ENCODE data around the gene NHERF1. TPM values are rescaled to one million over a fixed set of nuclear protein-coding genes. Genes with fewer than 3 reads are reported as not detected.

NHERF1 gene
- total RNA-seq, 1 experiment from 2014 or later = 75.0 TPM

DNA sequence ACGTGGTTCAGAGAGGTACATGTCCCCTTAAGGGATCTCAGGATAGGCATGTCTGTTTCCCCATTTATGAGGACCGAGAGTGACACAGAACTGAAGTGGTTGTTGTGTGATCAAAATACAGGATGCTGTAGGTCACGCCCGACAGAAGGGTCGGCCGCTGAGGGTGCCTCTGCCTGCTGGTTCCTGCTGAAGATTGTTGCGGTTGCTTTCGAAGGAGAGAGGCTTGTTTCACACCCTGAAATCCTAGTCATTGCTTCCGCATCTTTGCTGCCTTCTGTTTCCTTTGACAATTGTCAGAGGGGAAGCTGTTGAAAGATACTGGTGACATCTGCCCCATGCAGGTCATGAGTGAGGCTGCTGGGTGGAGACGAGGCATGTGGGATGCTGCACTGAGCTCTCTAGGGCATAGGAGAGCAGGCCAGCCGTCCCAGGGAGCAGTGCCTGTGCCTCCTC is 31.5 kb downstream of the NHERF1 start:
- no peaks in the 10 kb centered on the region for H4K20me1 ChIP-seq (ENCODE audit: low read length)
- no peaks in the 10 kb centered on the region for H3F3A ChIP-seq (ENCODE audit: low read length, unreplicated experiment)
- H3K27ac ChIP-seq (ENCODE audit: low read length) = no peak overlapping the region
- H3K79me2 ChIP-seq (ENCODE audit: low read length) = peaks cover 30% of the 10 kb centered on the region
- peaks cover 20% of the 10 kb centered on the region for H3K4me1 ChIP-seq (ENCODE audit: insufficient read depth, low read length)
- H3K9ac ChIP-seq (ENCODE audit: low read length) = no peak overlapping the region
- H3K9me3 ChIP-seq (ENCODE audit: low read length) = no peaks in the 10 kb centered on the region
- no peak overlapping the region for H3K4me2 ChIP-seq (ENCODE audit: low read length)
- H3K9me2 ChIP-seq (replicated peaks; ENCODE audit: low read length) = no peaks in the 10 kb centered on the region
- H3K4me3 ChIP-seq (ENCODE audit: low read length) = no peak overlapping the region
- DNase-seq (no peak), ATAC-seq (no peak)
- TF ChIP-seq, protein P1, sequence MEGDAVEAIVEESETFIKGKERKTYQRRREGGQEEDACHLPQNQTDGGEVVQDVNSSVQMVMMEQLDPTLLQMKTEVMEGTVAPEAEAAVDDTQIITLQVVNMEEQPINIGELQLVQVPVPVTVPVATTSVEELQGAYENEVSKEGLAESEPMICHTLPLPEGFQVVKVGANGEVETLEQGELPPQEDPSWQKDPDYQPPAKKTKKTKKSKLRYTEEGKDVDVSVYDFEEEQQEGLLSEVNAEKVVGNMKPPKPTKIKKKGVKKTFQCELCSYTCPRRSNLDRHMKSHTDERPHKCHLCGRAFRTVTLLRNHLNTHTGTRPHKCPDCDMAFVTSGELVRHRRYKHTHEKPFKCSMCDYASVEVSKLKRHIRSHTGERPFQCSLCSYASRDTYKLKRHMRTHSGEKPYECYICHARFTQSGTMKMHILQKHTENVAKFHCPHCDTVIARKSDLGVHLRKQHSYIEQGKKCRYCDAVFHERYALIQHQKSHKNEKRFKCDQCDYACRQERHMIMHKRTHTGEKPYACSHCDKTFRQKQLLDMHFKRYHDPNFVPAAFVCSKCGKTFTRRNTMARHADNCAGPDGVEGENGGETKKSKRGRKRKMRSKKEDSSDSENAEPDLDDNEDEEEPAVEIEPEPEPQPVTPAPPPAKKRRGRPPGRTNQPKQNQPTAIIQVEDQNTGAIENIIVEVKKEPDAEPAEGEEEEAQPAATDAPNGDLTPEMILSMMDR (conservative IDR thresholded peaks at IDR 0.05; ENCODE audit: low read depth, low read length) = no peak
- TF ChIP-seq EZH2phosphoT487 (IDR thresholded peaks at IDR 0.05; ENCODE audit: borderline replicate concordance, low read length) (no peak), EZH2 (IDR thresholded peaks at IDR 0.05; ENCODE audit: low read length, unreplicated experiment) (no peak)
- no peak overlapping the region for H2AFZ ChIP-seq (ENCODE audit: low read length)
- CTCF ChIA-PET = no interaction called here
- no TSS peak for BruUV-seq (replicated peaks)
- intact Hi-C loops (cut with micrococcal nuclease) = no loop called here
- H3K36me3 ChIP-seq (ENCODE audit: low read depth, low read length) = no peaks in the 10 kb centered on the region; the same call in 1 of the 2 replicates
- POLR2A ChIA-PET (ENCODE audit: unreplicated experiment) = no interaction called here
- no peaks in the 10 kb centered on the region for H3K27me3 ChIP-seq (ENCODE audit: low read length)

DNA sequence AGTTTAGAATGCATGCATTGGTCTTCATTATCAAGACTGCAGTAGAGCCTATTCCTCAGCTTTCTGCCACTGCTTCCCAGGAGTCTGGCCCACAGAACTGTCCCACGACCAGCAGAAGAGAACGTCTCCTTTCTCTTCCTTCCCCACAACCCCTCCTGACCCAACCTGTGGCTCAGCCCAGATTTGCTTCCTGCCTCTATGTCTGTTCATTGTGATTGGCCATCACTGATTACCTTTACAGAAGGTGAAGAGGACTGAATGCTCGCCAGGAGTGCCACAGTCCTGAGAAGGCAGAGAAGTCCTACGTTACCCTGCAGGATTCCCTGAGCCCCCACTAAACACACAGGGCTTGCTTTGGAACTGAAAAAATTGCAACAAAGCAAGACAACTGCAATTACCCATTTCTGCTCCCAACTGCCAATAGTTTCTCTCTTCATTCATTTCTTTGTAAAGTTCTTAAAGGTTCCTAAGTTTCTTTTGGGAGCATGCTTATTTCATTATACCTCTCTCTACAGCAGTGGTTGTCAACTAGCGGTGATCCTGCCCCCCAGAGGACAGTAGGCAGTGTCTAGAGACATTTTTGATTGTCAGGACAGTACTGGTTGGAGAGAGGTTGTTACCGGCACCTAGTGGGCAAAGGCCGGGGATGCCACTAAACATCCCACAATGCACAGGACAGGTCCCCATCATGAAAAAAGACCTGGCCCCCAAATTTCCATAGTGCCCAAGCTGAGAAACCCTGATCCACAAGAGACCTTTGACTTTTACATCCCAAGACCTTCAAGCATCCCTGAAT is 32.2 kb downstream of the NHERF1 start:
- ChIA-PET POLR2A (ENCODE audit: unreplicated experiment) (no interaction called here), CTCF (no interaction called here)
- DNase-seq (peak; percentile 57), ATAC-seq (peak; percentile 53)
- no peaks in the 10 kb centered on the region; the same call in 1 of the 2 replicates for H3K36me3 ChIP-seq (ENCODE audit: low read depth, low read length)
- intact Hi-C loops (cut with micrococcal nuclease) = no loop called here
- H3K4me3 ChIP-seq (ENCODE audit: low read length) = no peak overlapping the region
- H3K9me2 ChIP-seq (replicated peaks; ENCODE audit: low read length) = no peaks in the 10 kb centered on the region
- H2AFZ ChIP-seq (ENCODE audit: low read length) = no peak overlapping the region
- no peaks in the 10 kb centered on the region for H3K9me3 ChIP-seq (ENCODE audit: low read length)
- H3K4me2 ChIP-seq (ENCODE audit: low read length) = no peak overlapping the region
- no peaks in the 10 kb centered on the region for H3F3A ChIP-seq (ENCODE audit: low read length, unreplicated experiment)
- no peak overlapping the region for H3K27ac ChIP-seq (ENCODE audit: low read length)
- H3K4me1 ChIP-seq (ENCODE audit: insufficient read depth, low read length) = peaks cover 14% of the 10 kb centered on the region; the same call in 1 of the 2 replicates
- no peaks in the 10 kb centered on the region for H3K27me3 ChIP-seq (ENCODE audit: low read length)
- TF ChIP-seq EZH2phosphoT487 (IDR thresholded peaks at IDR 0.05; ENCODE audit: borderline replicate concordance, low read length) = no peak
- TF ChIP-seq EZH2 (IDR thresholded peaks at IDR 0.05; ENCODE audit: low read length, unreplicated experiment) = no peak
- TF ChIP-seq, protein P1 (conservative IDR thresholded peaks at IDR 0.05; ENCODE audit: low read depth, low read length) = peak; percentile 90
- H4K20me1 ChIP-seq (ENCODE audit: low read length) = no peaks in the 10 kb centered on the region
- no TSS peak for BruUV-seq (replicated peaks)
- H3K9ac ChIP-seq (ENCODE audit: low read length) = no peak overlapping the region
- peaks cover 23% of the 10 kb centered on the region for H3K79me2 ChIP-seq (ENCODE audit: low read length)

DNA sequence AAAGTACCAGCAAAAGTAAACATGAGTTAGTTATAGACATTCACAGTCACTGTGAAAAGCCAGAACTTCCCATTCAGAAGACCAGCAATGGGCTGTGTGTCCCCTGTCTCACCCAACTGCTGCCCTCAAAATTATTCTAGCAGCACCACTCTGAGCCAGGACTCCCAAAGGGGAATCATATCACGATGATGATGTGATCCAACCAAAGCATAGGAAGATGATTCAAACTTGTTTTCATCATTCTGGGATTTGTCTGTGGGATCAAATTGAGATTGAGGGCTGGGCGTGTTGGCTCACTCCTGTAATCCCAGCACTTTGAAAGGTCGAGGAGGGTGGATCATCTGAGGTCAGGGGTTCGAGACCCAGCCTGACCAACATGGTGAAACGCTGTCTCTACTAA is 34.1 kb downstream of the NHERF1 start:
- no peaks in the 10 kb centered on the region; the same call in 1 of the 2 replicates for H3K36me3 ChIP-seq (ENCODE audit: low read depth, low read length)
- H3K9me2 ChIP-seq (replicated peaks; ENCODE audit: low read length) = no peaks in the 10 kb centered on the region
- H3K9ac ChIP-seq (ENCODE audit: low read length) = no peak overlapping the region
- H3F3A ChIP-seq (ENCODE audit: low read length, unreplicated experiment) = no peaks in the 10 kb centered on the region
- H3K4me3 ChIP-seq (ENCODE audit: low read length) = no peak overlapping the region
- no peak overlapping the region for H2AFZ ChIP-seq (ENCODE audit: low read length)
- no peak overlapping the region for H3K4me2 ChIP-seq (ENCODE audit: low read length)
- H3K4me1 ChIP-seq (ENCODE audit: insufficient read depth, low read length) = peaks cover 7% of the 10 kb centered on the region; the same call in 1 of the 2 replicates
- peaks cover 8% of the 10 kb centered on the region; the same call in 1 of the 2 replicates for H3K79me2 ChIP-seq (ENCODE audit: low read length)
- intact Hi-C loops (cut with micrococcal nuclease) = no loop called here
- TF ChIP-seq EZH2 (IDR thresholded peaks at IDR 0.05; ENCODE audit: low read length, unreplicated experiment) (no peak), EZH2phosphoT487 (IDR thresholded peaks at IDR 0.05; ENCODE audit: borderline replicate concordance, low read length) (no peak)
- TF ChIP-seq, protein P1 (conservative IDR thresholded peaks at IDR 0.05; ENCODE audit: low read depth, low read length) = no peak
- H3K9me3 ChIP-seq (ENCODE audit: low read length) = no peaks in the 10 kb centered on the region
- H3K27me3 ChIP-seq (ENCODE audit: low read length) = no peaks in the 10 kb centered on the region
- H4K20me1 ChIP-seq (ENCODE audit: low read length) = no peaks in the 10 kb centered on the region
- ATAC-seq (no peak), DNase-seq (no peak)
- CTCF ChIA-PET = no interaction called here
- BruUV-seq (replicated peaks) = no TSS peak
- H3K27ac ChIP-seq (ENCODE audit: low read length) = no peak overlapping the region
- POLR2A ChIA-PET (ENCODE audit: unreplicated experiment) = no interaction called here
